Mucosa of descending colon (tissue), 3 donors: Measurements from ENCODE around the gene C2CD3. TPM values are rescaled to one million over a fixed set of nuclear protein-coding genes. Genes with fewer than 3 reads are reported as not detected.

Experiments used
- ATAC-seq: fragments of 200-7000 bp; cut with Tn5 transposase; one replicate; pipeline ENCODE4 v1.9.1; 2020; ENCODE audit warnings: mild to moderate bottlenecking, moderate library complexity
- DNase-seq, 3 donors: peaks; one replicate each; pipeline ENCODE4 v3.0.0-alpha.2; 2020
- H3K36me3 ChIP-seq: fragments of 200-600 bp; one replicate; pipeline ENCODE4 v1.8.0; 2021; ENCODE audit warnings: low read depth, mild to moderate bottlenecking
- H3K4me1 ChIP-seq: fragments of 200-600 bp; one replicate; pipeline ENCODE4 v1.8.0; 2021; ENCODE audit warnings: low read depth, mild to moderate bottlenecking
- H3K4me3 ChIP-seq: fragments of 200-600 bp; one replicate; pipeline ENCODE4 v1.8.0; 2021; ENCODE audit warnings: mild to moderate bottlenecking
- H3K9me3 ChIP-seq: fragments of 200-600 bp; one replicate; pipeline ENCODE4 v1.8.0; 2021; ENCODE audit warnings: mild to moderate bottlenecking
- intact Hi-C, 2 donors: fragments of 100-400 bp; cut with DNase I in 1 of 2; cut with micrococcal nuclease in 1 of 2; formaldehyde crosslinking; loops; one replicate each; pipeline versions ENCODE4 v1.11.0 to v1.11.1; 2022; cut with DNase I, micrococcal nuclease
- total RNA-seq, 3 donors: library from RNA; stranded (reverse); fragmentation: NEBNext Ultra II Directional in 2 of 3; extraction: Animal tissue kit (Norgen Biotek cat#: 25700) in 2 of 3; gene quantifications; one replicate each; pipeline versions ENCODE4 v1.2.1 to v1.2.4, GENCODE V29; 2021 to 2023
- TF ChIP-seq, protein P1 (sequence below): fragments of 200-600 bp; IDR thresholded peaks from one replicate; pipeline ENCODE4 v1.8.0; 2022; ENCODE audit warnings: antibody characterized with exemption, mild to moderate bottlenecking
- donor health status: DM: no; HTN: no; CAD: no; lungs with moderate emphysema.
- donor health status: DM: no; HTN: no; CAD: no.
- donor health status: DM: no; HTN: yes; CAD: no.

Gene C2CD3
- total RNA-seq, 3 donors from 2014 or later: 22.3 to 37.2 (median 32.1) TPM

DNA sequence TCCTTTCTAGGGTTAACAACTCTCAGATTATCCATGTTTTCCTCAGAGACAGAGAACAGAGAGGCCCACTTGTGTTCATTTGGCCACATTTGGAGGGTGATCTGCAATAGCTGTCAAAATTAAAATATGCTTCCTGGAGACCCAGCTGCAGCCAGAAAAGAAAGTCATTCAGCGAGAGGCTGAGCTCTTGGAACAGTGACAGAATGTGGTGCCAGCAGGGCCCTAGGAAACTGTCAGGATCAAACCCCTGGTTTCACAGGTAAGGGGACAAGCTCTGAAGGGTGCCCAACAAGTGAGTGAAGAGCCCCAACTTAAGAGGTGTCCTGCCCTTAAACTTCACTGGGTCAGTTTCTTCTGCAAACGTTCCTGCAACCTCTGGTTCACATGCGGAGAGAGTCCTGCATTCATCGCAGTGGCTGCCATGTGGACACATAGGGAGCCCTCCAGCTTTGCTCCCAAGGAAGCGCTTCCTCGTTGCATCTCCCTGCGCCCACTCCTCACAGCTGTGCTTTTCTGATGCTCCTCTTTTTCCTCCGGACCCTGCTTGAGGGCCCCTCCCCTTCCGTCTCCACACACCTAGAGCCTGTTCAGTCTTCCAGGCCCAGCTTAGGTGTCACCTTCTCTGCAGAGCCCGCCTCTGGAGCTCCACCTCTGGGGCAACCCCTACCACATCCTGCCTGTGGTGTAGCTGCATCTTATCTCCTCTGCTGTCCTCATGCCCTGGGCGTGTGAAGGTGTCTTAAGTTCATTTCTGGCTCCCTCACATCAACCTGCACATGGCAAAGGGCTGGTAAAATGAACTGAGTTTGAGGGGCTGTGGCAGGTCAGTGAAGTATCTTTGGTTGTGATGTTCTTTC, 165.8 kb downstream of the C2CD3 start:
- ATAC-seq: peak; percentile 88
- TF ChIP-seq, protein P1, sequence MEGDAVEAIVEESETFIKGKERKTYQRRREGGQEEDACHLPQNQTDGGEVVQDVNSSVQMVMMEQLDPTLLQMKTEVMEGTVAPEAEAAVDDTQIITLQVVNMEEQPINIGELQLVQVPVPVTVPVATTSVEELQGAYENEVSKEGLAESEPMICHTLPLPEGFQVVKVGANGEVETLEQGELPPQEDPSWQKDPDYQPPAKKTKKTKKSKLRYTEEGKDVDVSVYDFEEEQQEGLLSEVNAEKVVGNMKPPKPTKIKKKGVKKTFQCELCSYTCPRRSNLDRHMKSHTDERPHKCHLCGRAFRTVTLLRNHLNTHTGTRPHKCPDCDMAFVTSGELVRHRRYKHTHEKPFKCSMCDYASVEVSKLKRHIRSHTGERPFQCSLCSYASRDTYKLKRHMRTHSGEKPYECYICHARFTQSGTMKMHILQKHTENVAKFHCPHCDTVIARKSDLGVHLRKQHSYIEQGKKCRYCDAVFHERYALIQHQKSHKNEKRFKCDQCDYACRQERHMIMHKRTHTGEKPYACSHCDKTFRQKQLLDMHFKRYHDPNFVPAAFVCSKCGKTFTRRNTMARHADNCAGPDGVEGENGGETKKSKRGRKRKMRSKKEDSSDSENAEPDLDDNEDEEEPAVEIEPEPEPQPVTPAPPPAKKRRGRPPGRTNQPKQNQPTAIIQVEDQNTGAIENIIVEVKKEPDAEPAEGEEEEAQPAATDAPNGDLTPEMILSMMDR: no peak
- Histone ChIP-seq H3K9me3 (no peaks in the 10 kb centered on the region), H3K4me3 (no peak overlapping the region), H3K36me3 (no peaks in the 10 kb centered on the region), H3K4me1 (no peaks in the 10 kb centered on the region)
- peak in 2 of 3 donors; percentile 59 to 82 for DNase-seq
- intact Hi-C loops: no loop called here

DNA sequence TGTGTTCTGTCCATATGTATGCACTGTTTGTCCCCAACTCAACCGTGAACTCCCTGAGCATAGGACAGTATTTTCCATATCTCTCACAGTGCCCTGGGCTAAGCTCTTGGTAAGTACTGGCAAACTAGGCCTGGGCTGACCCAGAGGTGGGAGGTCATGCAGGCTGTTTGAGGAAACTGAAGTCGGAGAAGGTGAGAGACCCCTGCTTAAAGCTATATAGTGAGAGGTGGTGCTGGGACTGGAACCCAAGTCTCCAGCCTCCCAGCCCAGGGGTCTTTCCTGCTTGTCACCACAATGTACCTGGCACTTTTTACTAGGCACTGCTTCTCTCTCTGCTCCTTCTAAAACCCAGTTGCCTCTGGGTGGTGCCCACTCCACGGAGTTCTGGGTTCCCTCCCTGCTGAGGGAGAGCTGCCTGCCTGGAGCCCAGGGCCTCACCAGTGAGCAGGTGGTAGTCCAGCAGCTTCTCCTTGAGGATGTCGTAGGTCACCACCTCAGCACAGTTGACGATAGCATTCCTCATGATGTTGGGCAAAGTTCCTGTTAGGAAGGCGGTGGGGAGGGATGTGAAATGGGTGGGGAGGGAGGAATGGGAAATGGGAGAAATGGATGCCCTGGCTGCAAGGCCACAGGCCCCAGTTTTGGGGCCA, 166.6 kb downstream of the C2CD3 start:
- no peaks in the 10 kb centered on the region for H3K36me3 ChIP-seq
- no peak for ATAC-seq
- no peaks in the 10 kb centered on the region for H3K4me1 ChIP-seq
- no peak for DNase-seq
- intact Hi-C loops: no loop called here
- TF ChIP-seq, protein P1: no peak
- H3K4me3 ChIP-seq: no peak overlapping the region
- H3K9me3 ChIP-seq: no peaks in the 10 kb centered on the region

DNA sequence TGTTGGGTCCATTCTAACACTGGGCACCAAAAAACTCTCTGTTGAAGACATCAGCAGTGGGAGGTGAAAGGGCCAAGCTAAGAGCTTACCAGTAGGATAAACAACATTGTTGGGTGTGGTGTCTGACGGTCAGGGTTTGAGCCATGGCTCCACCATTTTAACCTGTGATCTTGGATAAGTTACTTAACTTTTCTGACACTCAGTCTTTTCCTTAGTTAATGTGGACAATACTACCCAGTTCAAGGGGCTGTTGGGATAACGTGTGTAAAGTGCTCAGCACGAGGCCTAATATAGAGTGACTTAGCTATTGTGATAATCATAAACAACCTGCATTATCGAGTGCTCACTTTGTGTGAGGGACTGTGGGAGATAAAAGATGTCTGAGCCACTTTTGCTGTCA, 168.0 kb downstream of the C2CD3 start:
- Histone ChIP-seq H3K36me3 (no peaks in the 10 kb centered on the region), H3K4me1 (no peaks in the 10 kb centered on the region), H3K9me3 (no peaks in the 10 kb centered on the region), H3K4me3 (no peak overlapping the region)
- no peak for DNase-seq
- intact Hi-C loops: no loop called here
- no peak for ATAC-seq
- TF ChIP-seq, protein P1: no peak

DNA sequence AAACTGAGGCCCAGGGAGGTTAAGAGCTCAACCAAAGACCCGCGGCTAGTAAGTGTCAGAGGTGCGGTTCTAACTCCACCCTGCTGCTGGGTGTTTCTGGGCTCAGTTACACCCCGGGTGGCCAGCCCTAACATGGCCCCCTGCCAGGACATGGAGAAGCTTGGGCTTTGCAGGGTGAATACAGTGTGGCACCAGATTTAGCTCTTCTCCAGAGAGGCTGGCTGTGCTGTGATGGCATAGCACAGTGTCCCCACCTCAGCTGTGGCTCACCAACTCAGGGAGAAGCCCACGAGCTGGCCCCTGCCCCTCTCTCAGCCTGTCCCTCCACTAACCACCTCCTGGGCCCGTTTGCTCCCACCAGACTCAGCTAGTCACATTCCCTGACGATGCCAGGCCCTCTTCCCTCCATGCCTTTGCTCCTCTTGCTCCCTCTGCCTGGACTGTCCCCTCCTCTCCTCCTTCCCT, 168.9 kb downstream of the C2CD3 start:
- DNase-seq: no peak
- intact Hi-C loops: no loop called here
- TF ChIP-seq, protein P1: no peak
- ATAC-seq: no peak
- H3K4me1 ChIP-seq: no peaks in the 10 kb centered on the region
- no peaks in the 10 kb centered on the region for H3K36me3 ChIP-seq
- H3K9me3 ChIP-seq: no peaks in the 10 kb centered on the region
- H3K4me3 ChIP-seq: no peak overlapping the region

DNA sequence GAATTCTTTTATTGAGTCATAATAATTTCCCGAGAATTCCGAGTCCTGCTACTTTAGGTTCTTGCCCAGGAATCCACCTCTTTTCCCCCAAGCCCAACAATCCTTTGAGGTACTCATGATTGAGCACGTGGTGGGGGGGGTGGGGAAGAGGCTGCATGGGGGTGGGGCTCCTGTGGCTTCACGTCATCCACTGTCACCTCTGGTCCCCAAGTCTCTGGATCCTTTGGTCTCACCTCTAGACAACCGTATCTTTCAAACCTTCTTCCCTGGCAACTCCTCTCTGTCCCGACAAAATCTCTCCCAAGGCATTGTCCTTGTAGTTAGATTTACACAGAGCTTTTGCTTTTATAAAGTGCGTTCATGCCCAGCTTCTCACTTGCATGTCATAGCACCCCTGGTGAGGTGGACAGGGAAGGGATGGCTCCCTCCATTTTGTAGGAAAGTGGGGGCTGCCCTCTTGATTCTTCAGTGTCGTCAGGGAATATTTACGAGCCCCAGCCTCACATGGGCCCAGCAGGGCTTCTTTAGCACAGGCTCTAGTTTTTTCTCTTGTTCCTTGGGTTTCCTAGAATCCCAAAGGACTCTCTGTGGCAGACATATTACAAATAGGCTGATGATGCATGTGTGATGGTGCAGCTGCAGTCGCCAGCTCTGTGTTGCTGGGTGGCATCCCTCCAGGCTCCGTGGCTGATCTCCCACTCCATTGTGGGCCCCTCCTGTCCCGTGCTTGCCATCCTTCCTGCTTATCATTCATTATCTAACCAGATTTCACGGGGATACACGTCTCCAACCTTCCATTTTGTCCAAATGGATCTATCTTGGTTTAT, 170.3 kb downstream of the C2CD3 start:
- Histone ChIP-seq H3K36me3 (no peaks in the 10 kb centered on the region), H3K9me3 (no peaks in the 10 kb centered on the region), H3K4me3 (no peak overlapping the region), H3K4me1 (peaks cover 4% of the 10 kb centered on the region)
- DNase-seq (no peak), ATAC-seq (no peak)
- TF ChIP-seq, protein P1: no peak
- intact Hi-C loops: no loop called here
